K562 (cell line): ENCODE measurements around the gene DCAF12. TPM values are rescaled to one million over a fixed set of nuclear protein-coding genes. Genes with fewer than 3 reads are reported as not detected.

Source experiments
- ARID3A ChIP-seq: IDR thresholded peaks from 2 replicates; pipeline ENCODE4 v1.6.1; 2012; ENCODE audit warnings: low read depth, low read length, improper control_type of control experiment, borderline replicate concordance
- BRD9 ChIP-seq: fragments of 450-650 bp; IDR thresholded peaks from 2 replicates; pipeline ENCODE4 v1.6.1; 2018; ENCODE audit warnings: low read depth; ENCODE audit not compliant: partially characterized antibody
- CBFA2T3 ChIP-seq: fragments of 450-650 bp; IDR thresholded peaks from 2 replicates; pipeline ENCODE4 v1.6.1; 2017
- NCOA2 ChIP-seq, 2 experiments: fragments of 450-650 bp; IDR thresholded peaks; 2 replicates each; pipeline ENCODE4 v1.6.1; 2018; ENCODE audit warnings: mild to moderate bottlenecking in 2 of 2, moderate library complexity in 1 of 2; ENCODE audit not compliant: partially characterized antibody in 2 of 2
- RBFOX2 ChIP-seq: fragments of 200-400 bp; formaldehyde crosslinking; IDR thresholded peaks from 2 replicates; pipeline ENCODE4 v1.6.1; 2017; ENCODE audit warnings: low read depth, mild to moderate bottlenecking, low read length, moderate library complexity
- SIX5 ChIP-seq, 2 experiments: IDR thresholded peaks; 2 replicates each; pipeline ENCODE4 v1.6.1; 2011; ENCODE audit warnings: low read length in 2 of 2, borderline replicate concordance in 1 of 2, low read depth in 1 of 2, mild to moderate bottlenecking in 1 of 2, moderate library complexity in 1 of 2; ENCODE audit not compliant: insufficient read depth in 1 of 2
- SREBF1 ChIP-seq: fragments of 150-350 bp; IDR thresholded peaks from 2 replicates; pipeline ENCODE4 v1.6.1; 2014; ENCODE audit warnings: antibody characterized with exemption, low read depth, low read length, borderline replicate concordance
- polyA plus RNA-seq, 8 experiments: library from polyadenylated mRNA; depleted of rRNA in 4 of 8; stranded (reverse) in 5 of 8; unstranded in 3 of 8; fragments of >200 nt; fragmentation: Nextera tagmentation in 2 of 8; fragmentation: Illumina TruSeq in 1 of 8; extraction: Ambion mirVana in 2 of 8; extraction: Trizol in 1 of 8; gene quantifications; 2 replicates each; pipeline versions ENCODE4 v1.2.1 to v1.2.3, GENCODE V29; 2011 to 2014; ENCODE audit warnings: inconsistent platforms in 1 of 8, missing spikeins in 1 of 8
- total RNA-seq, 7 experiments: library from RNA; depleted of rRNA in 6 of 7; stranded (reverse); fragments of >200 nt in 6 of 7; fragmentation: Illumina TruSeq in 2 of 7; extraction: Trizol in 2 of 7; gene quantifications; 2 replicates each; pipeline versions ENCODE4 v1.2.1 to v1.2.3, GENCODE V29; 2011 to 2021; ENCODE audit warnings: low replicate concordance in 1 of 7

Gene DCAF12
- total and polyA plus RNA-seq, 9 of the 15 experiments (the other 6 are each of a cell fraction or from before 2014, with no cell fraction given) = 10.9 to 59.6 (median 30.8) TPM

- TF ChIP-seq CBFA2T3 (0 out of 2 replicates have a peak, but pooled peaks have one; percentile 7), NCOA2 (IDR thresholded peaks at IDR 0.05; ENCODE audit: partially characterized antibody in 2 of 2) (no peak), ARID3A (no peak), SREBF1 (no peak), RBFOX2 (no peak), SIX5 (IDR thresholded peaks at IDR 0.05; ENCODE audit: borderline replicate concordance in 1 of 2, insufficient read depth in 1 of 2, low read depth in 1 of 2, low read length in 2 of 2) (no peak), BRD9 (no peak)
Measured at GRCh38 chr9:34047864-34048726, 78.4 kb downstream of the DCAF12 start (continued).
